GM11168 (cell line): ENCODE data around the gene ZNF484.
"Not testable (repeated sequence)": the region's sequence is repeated elsewhere in the genome, so short reads cannot be mapped to it uniquely, and the experiment has no call there.

Experiments used
- in situ Hi-C: fragments of 300-500 bp; cut with MboI; formaldehyde crosslinking; loops from one replicate; pipeline ENCODE4 v1.12.0; 2022; ENCODE audit warnings: low sequenced_read_pairs; ENCODE audit not compliant: unreplicated experiment

ZNF484 gene

DNA sequence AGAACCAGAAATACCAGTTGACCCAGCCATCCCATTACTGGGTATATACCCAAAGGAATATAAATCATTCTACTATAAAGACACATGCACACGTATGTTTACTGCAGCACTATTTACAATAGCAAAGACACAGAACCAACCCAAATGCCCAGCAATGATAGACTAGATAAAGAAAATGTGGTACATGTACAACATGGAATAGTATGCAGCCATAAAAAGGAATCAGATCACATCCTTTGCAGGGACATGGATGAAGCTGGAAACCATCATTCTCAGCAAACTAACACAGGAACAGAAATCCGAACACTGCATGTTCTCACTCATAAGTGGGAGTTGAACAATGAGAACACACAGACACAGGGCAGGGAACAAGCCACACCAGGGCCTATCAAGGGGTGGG, 11.2 kb downstream of the ZNF484 start:
- in situ Hi-C loops, result not testable (repeated sequence)

DNA sequence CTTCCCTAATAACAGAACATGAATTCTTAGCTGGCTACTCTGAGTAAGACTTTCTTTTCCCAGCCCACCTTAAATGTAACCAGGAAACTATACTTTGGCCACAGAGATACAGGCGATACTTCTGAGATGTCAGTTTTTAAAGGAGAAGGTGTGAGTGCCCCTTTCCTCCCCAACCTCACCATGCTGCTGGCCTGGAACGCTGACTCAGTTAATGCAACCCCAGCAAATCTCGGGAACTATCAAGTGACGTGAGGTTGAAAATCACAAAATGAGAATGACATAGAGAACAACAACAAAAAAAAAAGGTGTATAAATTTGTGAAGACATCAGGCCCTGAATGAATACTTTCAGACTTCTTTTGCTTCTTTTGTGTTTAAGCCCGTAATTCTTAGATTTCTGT, 13.7 kb downstream of the ZNF484 start:
- in situ Hi-C loops, result no loop called here

DNA sequence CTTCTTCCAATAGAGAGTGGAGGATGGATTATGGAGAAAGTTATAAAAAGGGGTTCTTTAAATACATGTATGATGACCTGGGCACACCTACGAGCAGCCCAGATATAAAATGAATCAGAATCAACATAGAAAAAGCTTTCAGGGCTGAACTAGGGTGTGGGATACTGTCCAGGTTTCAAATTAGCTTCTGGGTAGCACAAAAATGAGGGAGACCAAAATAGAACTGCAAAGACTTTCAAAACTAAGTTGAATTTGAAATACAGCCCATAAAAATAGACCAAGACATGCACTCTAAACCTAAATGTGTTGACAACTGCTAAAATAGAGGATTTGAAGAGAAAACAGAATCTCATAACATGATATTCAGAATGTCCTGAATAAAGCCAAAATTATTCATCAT, 17.0 kb downstream of the ZNF484 start:
- in situ Hi-C loops, result no loop called here

DNA sequence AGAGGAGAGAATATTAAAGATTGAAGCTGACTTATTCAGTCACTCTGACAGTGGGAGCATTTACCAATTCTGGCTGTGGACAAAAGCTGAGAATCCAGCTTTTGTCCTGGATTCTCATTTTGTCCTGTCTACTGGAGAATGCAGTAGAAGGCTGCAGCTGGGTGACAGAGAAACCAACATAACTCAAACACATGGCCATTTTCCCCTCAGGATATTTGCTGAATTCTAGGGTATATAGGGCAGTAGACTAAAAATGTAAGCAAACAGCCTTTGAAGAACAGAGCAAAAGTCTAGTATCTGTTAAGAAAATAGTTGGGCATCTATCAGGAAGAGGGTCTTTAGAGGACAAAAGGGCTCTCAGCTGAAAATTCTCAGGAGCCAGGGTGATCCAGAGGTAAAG, 20.6 kb downstream of the ZNF484 start:
- in situ Hi-C loops, result no loop called here

DNA sequence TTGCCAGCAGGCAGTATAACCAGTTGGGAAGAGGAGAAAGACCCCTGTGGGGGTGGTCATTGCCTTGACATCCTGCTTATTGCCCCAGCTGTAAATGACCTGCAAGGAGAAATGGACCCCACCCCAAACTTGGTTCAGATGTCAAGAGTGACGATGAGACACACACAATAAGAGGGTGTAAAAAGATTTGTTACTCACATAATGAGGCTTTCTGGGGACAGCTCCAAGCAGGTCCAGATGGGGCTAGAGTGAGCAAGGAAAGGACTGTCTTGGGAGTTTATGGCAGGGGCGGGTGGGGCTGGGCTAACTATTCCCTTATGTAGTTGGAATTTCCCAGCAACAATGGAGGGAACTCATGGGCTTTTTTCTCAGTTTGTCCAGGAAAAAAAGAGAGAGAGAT, 24.1 kb downstream of the ZNF484 start:
- in situ Hi-C loops, result no loop called here

DNA sequence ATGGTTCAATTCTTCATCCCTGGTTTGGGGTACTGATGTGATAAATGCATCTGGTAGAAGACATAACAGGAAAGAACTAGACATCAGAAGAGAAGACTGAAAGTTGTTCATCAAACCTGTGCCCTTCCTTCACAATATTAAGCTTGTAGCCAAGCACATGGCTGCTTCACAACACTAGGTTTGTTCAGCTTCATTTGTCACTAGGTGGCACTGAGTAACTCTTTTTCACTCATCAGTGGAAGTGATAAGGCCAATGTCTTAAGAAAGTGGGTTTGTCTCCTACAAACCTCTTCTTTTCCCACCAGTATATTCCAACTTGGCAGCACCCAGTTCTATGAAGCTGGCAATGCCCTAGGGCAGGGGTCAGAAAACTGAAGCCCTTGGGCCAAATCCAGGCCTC, 26.9 kb downstream of the ZNF484 start:
- in situ Hi-C loops, result no loop called here

DNA sequence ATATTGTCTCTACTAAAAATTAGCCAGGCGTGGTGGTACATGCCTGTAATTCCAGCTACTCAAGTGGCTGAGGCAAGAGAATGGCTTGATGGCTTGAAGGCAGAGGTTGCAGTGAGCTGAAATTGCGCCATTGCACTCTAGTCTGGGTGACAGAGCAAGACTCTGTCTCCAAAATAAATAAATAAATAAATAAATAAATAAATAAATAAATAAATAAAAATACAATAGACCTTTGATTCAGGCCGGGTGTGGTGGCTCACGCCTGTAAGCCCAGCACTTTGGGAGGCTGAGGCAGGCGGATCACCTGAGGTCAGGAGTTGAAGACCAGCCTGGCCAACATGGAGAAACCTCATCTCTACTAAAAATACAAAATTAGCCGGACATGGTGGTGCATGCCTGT, 29.1 kb downstream of the ZNF484 start:
- in situ Hi-C loops, result not testable (repeated sequence)

DNA sequence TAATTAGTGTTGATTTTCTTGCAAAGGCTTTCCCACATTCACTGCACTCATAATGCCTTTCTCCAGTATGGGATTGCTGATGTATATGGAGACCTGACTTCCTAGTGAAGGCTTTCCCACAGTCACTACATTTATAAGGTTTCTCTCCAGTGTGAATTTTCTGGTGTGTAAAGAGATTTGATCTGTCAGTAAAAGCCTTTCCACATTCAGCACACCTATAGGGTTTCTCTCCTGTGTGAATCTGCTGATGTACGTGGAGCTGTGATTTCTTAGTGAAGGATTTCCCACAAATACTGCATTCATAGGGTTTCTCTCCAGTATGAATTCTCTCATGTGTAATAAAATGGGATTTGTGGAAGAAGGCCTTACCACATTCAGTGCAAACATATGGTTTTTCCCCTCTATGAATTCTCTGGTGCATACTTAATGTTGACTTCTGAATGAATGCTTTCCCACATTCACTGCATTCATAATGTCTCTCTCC, 31.1 kb downstream of the ZNF484 start:
- in situ Hi-C loops, result no loop called here

DNA sequence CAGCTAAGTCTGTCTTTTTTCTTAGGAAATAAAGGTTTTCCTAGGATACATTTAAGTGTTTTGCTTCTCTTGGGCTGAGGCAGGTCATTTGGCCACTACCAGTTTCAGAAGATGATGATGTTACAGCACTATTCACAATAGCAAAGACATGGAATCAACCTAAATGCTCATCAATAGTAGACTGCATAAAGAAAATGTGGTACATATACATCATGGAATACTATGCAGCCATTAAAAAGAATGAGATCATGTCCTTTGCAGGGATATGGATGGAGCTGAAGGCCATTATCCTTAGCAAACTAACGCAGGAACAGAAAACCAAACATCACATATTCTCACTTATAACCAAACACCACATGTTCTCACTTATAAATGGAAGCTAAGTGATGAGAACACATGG, 39.4 kb downstream of the ZNF484 start:
- in situ Hi-C loops, result not testable (repeated sequence)

DNA sequence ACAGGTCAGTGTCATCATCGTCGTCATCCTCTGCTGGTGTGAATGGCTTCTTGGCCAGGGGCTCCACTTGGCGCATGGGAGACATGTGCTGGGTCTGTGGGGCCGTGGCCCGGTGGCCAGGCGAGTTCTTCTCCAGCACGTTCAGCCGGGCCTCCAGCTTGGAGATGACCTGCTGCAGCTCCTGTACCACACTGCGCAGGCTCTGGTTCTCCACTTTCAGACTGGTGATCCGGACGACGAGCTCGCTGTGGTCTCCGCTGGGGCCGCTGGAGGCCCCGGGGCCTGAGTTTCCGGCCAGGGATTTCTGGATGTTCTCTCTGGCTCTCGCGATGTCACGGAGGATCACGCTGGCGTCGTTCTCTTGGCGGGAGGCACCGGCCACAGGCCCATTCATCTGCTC, 40.6 kb downstream of the ZNF484 start:
- in situ Hi-C loops, result no loop called here

DNA sequence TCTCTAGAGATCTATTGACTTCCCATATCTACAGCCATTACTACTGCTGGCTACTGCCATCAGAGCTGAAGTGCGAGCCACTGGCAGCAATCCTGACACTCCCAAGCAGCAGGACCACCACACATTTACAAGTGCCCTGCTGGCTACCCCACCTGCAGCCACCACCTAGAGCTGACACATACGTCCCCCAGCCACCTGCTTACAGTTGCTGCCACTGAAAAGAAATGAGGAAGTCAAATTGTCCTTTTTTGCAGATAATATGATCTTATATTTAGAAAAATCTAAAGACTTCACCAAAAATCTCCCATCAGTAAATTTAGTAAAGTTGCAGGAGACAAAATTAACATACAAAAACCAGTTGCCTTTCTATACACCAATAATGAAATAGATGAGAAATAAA, 48.4 kb downstream of the ZNF484 start:
- in situ Hi-C loops, result no loop called here

DNA sequence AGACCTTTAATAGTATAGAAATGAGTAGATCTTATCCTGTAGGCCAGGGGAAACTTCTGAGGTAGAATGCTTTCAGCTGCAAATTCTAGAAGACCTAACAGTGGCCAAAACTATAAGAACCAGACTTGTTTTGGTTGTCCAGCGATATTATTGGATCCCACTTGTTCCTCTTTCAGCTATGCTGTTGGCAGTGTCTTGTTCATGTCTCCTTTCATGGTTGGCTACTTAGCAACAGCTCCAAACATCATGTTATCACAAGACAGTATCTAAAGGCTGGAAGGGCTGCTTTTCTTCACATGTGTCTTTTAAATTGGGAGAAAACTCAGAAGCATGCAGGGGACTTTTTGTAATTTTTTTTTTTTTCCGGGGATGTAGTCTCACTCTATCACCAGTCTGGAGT, 52.8 kb downstream of the ZNF484 start:
- in situ Hi-C loops, result not testable (repeated sequence)

DNA sequence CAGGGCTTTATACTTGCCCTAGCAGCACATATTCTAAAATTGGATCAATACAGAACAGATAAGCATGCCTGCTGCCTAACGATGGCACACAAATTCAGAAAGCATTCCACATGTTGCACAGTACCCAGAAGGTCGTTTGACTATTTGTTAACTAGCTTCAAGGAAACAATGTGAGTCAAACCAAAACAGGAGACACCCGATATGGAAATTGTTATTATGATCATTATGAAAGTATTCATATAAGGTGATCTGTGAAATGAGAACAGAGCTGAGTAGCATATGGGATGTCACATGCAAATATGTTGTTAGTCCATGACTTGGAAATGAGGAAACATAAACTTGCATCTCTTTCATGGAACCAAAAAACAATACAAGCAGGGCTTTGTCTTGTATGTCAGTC, 56.9 kb downstream of the ZNF484 start:
- in situ Hi-C loops, result no loop called here

DNA sequence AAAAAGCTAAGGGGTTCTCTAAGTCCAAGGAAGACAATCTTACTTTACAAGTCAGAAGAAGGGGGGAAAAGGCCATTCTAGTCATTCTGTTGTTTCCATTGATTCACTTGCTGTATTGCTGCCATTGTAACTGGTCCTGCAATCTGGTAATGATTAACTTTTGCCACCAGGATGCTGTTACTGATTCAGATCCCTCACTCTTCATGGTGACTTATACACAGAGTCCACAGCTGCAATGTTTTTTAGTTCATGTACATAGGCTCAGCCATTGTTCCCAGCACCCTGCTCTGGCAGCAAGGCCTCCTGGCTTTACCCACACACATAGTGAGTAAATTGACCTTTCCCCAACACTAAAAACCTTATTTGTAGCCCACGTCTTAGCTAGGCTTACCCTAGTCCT, 57.9 kb downstream of the ZNF484 start:
- in situ Hi-C loops, result not testable (repeated sequence)

DNA sequence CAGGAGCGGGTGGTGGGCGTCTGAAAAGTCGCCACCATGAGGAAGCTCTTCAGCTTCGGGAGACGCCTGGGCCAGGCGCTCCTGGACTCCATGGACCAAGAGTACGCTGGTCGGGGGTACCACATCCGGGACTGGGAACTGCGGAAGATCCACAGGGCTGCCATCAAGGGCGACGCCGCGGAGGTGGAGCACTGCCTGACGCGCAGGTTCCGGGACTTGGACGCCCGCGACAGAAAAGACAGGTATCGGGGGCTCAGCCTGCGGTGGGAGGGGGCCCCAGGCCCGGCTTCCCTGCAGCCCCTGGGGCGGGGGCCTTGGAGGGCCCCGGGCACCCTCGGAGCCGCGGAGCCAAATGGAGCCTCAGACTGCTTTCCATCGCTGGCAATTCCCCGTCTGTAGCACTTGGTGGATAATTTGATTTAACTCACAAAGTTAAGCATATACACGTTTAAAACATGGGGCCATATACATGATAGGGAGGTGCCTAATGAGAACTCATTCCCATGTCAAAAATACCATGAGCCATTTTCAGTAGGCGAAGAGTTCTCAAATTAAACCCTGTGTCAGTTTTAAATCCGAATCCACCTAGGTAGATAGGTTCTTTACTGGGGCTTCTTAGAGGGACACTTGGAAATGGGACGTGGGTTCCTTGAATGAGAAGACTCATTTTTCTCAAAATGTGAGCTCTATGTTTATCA, 68.1 kb downstream of the ZNF484 start:
- in situ Hi-C loops, result not testable (repeated sequence)

DNA sequence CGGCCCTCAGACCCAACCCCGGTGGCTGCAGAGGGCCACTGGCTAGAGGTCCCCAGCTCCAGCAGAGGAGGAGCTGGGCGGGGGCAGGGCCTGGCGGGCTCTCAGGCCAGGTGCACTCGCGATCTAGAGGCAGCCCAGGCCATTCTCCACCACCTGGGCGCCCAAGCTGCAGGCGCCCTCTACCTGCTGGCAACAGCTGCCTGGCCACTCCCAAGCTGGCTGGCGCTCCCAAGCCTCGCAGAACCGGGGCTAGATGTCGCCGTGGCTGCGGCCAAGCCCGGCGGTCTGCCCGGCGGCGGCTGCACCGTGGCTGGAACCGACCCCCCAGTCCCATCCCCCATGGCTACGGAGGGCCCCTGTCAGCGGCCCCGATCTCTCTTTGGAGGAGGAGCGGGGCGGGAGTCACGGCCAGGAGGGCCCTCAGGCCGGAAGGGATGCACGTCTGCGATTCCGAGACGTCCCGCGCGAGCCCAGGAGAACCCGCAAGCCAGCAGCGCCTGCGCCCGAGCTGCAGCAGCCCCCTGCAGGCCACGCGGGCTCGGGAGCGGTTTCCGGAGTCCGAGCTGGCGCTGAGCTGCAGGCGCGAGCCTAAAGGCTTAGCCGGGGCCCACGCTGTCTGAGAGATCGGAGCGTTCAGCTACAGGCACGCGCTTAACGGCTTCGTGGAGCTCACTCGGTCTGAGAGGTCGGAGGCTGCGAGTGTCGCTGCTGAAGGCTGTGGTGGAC, 68.9 kb downstream of the ZNF484 start:
- in situ Hi-C loops, result no loop called here

DNA sequence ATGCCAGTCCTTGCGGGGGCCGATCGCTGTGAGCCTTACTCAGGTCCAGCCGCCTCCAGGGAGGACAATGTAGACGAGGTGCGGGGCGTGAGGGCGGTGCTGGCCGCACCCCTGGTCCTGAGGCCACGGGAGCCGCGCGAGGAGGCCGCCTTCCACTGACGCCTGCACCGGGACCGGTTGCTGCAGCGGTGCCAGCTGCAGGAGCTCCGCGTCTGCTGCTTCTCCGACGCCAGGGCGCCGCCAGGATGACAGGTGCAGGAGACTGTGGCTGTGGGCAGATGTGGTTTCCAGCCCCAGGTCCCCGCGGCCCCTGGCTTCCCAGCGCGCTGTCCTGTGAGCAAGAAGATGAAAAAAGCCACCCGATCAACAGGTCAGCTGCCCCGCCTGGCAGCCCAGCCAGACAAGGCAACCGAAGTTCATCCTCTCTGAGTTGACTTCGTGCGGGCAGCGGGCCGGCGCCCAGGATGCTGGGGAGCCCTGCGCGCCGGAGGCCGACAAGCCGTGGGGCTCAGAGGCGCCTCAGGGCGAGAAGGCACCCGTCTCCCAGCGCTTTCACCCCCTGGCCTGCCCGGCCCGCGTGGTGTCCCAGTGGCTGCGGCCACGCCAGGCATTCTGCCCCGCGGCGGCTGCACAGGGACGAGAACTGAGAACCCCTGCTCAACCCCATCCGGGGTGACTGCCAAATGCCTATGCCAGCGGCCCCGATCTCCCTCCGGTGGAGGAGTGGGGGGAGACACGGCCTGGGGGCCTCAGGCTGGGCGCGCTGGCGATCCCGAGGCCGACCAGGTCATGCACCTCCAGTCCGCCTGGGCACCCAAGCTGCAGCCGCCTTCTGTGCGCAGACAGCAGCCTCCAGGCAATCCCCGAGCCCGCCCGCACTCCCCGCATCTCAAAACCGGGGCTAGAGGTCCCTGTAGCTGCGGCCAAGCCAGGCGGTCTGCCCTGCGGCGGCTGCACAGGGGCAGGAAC, 69.8 kb downstream of the ZNF484 start:
- in situ Hi-C loops, result no loop called here

DNA sequence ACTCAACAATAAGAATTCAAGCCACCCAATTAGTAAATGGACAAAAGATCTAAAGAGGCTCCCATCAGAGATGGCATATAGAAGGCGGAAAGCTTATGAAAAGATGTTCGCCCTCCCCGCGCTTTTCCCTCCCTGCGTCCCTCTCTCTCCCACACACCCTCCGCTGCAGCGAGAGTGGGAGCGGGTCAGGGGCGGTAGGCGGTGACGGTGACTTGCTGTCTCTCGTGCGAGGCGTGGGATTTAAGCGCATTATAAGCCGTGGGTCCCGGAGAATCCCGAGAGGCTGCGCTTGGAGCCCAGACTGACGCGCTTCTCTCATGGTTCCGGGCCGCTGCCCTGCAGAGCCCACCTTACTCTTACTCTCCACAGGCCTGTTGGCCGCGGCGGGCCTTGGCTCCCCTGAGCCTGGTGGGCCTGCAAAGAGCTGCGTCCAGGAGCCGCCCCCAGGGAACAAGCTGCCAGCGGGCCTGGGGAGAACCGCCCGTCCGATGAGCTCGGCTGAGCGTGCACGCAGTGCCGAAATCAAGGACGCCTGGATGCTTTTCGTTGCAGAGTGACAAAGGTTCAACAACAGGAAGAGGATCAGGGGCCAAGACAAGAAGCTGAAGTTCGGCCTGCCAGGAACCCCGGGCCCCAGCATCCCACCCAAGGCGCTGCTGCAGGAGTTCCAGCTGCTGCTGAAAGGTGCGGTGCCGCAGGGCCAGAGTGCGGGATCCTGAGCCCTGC, 70.6 kb downstream of the ZNF484 start:
- in situ Hi-C loops, result no loop called here

DNA sequence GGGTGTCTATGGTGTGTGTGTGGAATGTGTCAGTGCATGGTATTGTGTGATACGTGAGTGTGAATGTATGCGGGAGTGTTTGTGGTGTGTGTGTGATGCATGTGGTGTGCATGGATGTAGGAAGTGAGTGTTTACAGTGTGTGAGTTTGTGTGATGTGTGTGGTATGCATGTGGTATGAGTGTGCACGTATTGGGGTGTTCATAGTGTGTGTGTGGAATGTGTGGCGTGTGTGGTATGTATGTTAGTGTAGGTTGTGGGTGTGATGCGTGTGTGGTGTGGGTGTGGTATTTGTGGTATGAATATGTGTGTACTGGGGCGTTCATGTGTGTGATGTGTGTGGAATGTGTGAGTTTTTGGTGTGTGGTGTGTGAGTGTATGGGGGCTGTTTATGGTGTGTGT, 73.1 kb downstream of the ZNF484 start:
- in situ Hi-C loops, result no loop called here

DNA sequence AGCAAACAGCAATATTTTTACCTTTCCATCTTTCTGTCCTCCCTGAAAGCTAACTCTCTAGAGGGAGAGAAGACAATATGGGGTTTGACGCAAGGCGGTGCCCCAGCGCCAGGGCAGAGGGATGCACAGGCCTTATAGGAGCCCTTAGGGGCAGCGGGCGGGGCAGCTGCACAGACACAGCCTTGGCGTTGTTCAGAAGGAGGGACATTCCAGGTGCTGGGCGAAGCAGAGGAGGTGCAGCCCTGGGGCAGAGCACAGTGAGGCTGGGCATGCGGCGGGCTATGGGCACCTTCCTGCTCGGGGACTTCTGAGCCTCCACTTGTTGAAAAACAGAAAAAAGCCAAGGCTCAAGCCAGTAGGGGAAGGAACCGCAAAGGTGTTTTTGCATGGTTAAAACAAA, 79.5 kb downstream of the ZNF484 start:
- in situ Hi-C loops, result loop anchor here (25.0 kb wide), 1 partner anchor 286 kb away; no protein-coding TSS in a partner anchor
